Erythroblast (primary cell): ENCODE data around the gene C10orf105.

ENCODE experiments used
- GATA1 ChIP-seq: IDR thresholded peaks from 2 replicates; pipeline ENCODE4 v1.6.1; 2011; ENCODE audit warnings: low read depth, mild to moderate bottlenecking, control low read depth, low read length, moderate library complexity
- POLR2A ChIP-seq: IDR thresholded peaks from 2 replicates; pipeline ENCODE4 v1.6.1; 2011; ENCODE audit warnings: mild to moderate bottlenecking, low read length

- TF ChIP-seq POLR2A = no peak
- no peak for TF ChIP-seq GATA1
Observed at GRCh38 chr10:71700731-71701368, 18.7 kb downstream of the C10orf105 start.
